GM12891 (cell line): ENCODE results near the gene CTBS.

ENCODE experiments used
- POLR2A ChIP-seq: IDR thresholded peaks from 2 replicates; pipeline ENCODE4 v1.6.1; 2011; ENCODE audit warnings: low read depth, low read length, control low read depth
- TAF1 ChIP-seq: IDR thresholded peaks from 2 replicates; pipeline ENCODE4 v1.6.1; 2011; ENCODE audit warnings: low read depth, low read length, control low read depth

DNA sequence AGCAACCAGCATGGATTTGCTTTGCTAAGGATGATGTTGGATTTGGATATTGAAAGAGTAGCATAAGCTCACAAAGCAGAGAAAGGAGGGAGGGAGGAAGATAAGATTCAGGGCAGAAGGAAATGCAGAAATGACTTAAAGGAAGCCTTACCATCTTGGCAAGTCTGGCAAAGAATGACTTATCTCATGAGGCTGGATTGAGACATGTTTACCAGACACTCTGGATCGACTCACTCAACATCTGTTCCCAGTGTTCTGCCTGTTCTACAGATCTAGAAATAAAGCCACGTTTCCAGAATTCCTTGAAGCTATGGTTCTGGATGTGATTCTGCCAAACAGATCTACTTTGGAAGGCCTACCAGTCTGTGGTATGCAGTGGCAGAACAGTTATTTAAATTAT lies 38.8 kb upstream of the CTBS start:
- TF ChIP-seq POLR2A (no peak), TAF1 (no peak)
